ENCODE results near the gene FLG2.

The FLG2 gene

GRCh38 chr1:152359906-152360305 lies at the start of gene FLG2:
TSS of gene FLG2 (minus strand) at chr1:152360006. CDS start at chr1:152358884, 1,122 bp downstream.
- no peak for DNase-seq (ENCODE audit: low spot score)

GRCh38 chr1:152408664-152409063 lies 48.9 kb upstream of the FLG2 start:
- DNase-seq (ENCODE audit: low spot score): no peak

GRCh38 chr1:152398812-152399698 lies 39.2 kb upstream of the FLG2 start:
- DNase-seq (ENCODE audit: low spot score): peak; percentile 11

GRCh38 chr1:152397474-152397873 lies 37.7 kb upstream of the FLG2 start:
- DNase-seq (ENCODE audit: low spot score): no peak

GRCh38 chr1:152394151-152394550 lies 34.3 kb upstream of the FLG2 start:
- DNase-seq (ENCODE audit: low spot score): no peak

- no peak for DNase-seq (ENCODE audit: low spot score)
Measured at GRCh38 chr1:152392909-152393308, 33.1 kb upstream of the FLG2 start.

- DNase-seq (ENCODE audit: low spot score): no peak
Measured at GRCh38 chr1:152388889-152389288, 29.1 kb upstream of the FLG2 start.

GRCh38 chr1:152386940-152387339 lies 27.1 kb upstream of the FLG2 start:
- DNase-seq (ENCODE audit: low spot score): no peak

- no peak for DNase-seq (ENCODE audit: low spot score)
Measured at GRCh38 chr1:152380932-152381331, 21.1 kb upstream of the FLG2 start.

- no peak for DNase-seq (ENCODE audit: low spot score)
Measured at GRCh38 chr1:152374451-152374850, 14.6 kb upstream of the FLG2 start.

- no peak for DNase-seq (ENCODE audit: low spot score)
Measured at GRCh38 chr1:152372672-152373071, 12.9 kb upstream of the FLG2 start.

- DNase-seq (ENCODE audit: low spot score): no peak
Measured at GRCh38 chr1:152367436-152367835, 7.6 kb upstream of the FLG2 start.

- no peak for DNase-seq (ENCODE audit: low spot score)
Measured at GRCh38 chr1:152356736-152357135, 3.1 kb downstream of the FLG2 start.

GRCh38 chr1:152349611-152350010 lies 10.2 kb downstream of the FLG2 start:
- no peak for DNase-seq (ENCODE audit: low spot score)

- DNase-seq (ENCODE audit: low spot score): no peak
Measured at GRCh38 chr1:152348447-152348846, 11.4 kb downstream of the FLG2 start.

GRCh38 chr1:152347116-152347728 lies 12.6 kb downstream of the FLG2 start:
- peak; percentile 14 for DNase-seq (ENCODE audit: low spot score)

GRCh38 chr1:152344438-152344837 lies 15.4 kb downstream of the FLG2 start:
- no peak for DNase-seq (ENCODE audit: low spot score)

GRCh38 chr1:152343006-152343405 lies 16.8 kb downstream of the FLG2 start:
- no peak for DNase-seq (ENCODE audit: low spot score)

- no peak for DNase-seq (ENCODE audit: low spot score)
Measured at GRCh38 chr1:152335399-152335798, 24.4 kb downstream of the FLG2 start.

- DNase-seq (ENCODE audit: low spot score): no peak
Measured at GRCh38 chr1:152328801-152329391, 30.9 kb downstream of the FLG2 start.

GRCh38 chr1:152325111-152325510 lies 34.7 kb downstream of the FLG2 start, which contains the start of gene FLG:
TSS of gene FLG (minus strand) at chr1:152325239. CDS start at chr1:152315456, 9,783 bp downstream.
- no peak for DNase-seq (ENCODE audit: low spot score)

GRCh38 chr1:152313970-152314369 lies 45.8 kb downstream of the FLG2 start:
- no peak for DNase-seq (ENCODE audit: low spot score)

GRCh38 chr1:152313319-152313801 lies 46.4 kb downstream of the FLG2 start:
- DNase-seq (ENCODE audit: low spot score): no peak

Measured in iPS-NIHi11 (cell line).